AG09309 (cell line): ENCODE data around the gene DOLPP1.

Source experiments
- DNase-seq: peaks from one replicate; pipeline ENCODE4 v3.0.0-alpha.2; 2010; ENCODE audit warnings: low read depth
- H3K4me3 ChIP-seq: 2 replicates; pipeline ENCODE4 v1.5.1; 2011; ENCODE audit warnings: mild to moderate bottlenecking, low read depth, low read length, moderate library complexity; ENCODE audit not compliant: control insufficient read depth
- CTCF ChIP-seq: IDR thresholded peaks from 2 replicates; pipeline ENCODE4 v1.5.1; 2011; ENCODE audit warnings: mild to moderate bottlenecking, low read depth, low read length, inconsistent platforms; ENCODE audit not compliant: insufficient read depth, control insufficient read depth; ENCODE audit errors: missing control alignments

Gene DOLPP1

GRCh38 chr9:129053020-129053419 is 27.9 kb upstream of the DOLPP1 start:
- H3K4me3 ChIP-seq, result no peak overlapping the region
- DNase-seq, result no peak
- no peak for TF ChIP-seq CTCF

GRCh38 chr9:129054163-129054851 is 26.6 kb upstream of the DOLPP1 start:
- TF ChIP-seq CTCF, result no peak

GRCh38 chr9:129058965-129059795 is 21.7 kb upstream of the DOLPP1 start:
- TF ChIP-seq CTCF, result no peak
- no peak for DNase-seq
- H3K4me3 ChIP-seq, result no peak overlapping the region

More at GRCh38 chr9:129054163-129054851, 26.6 kb upstream of the DOLPP1 start:
- no peak for DNase-seq
- no peak overlapping the region for H3K4me3 ChIP-seq

GRCh38 chr9:129059796-129060785 is 20.8 kb upstream of the DOLPP1 start:
- no peak for DNase-seq
- no peak for TF ChIP-seq CTCF

GRCh38 chr9:129060991-129061390 is 19.9 kb upstream of the DOLPP1 start:
- TF ChIP-seq CTCF, result no peak
- DNase-seq, result no peak
- no peak overlapping the region for H3K4me3 ChIP-seq

More at GRCh38 chr9:129059796-129060785, 20.8 kb upstream of the DOLPP1 start:
- no peak overlapping the region for H3K4me3 ChIP-seq

GRCh38 chr9:129063061-129063460 is 17.9 kb upstream of the DOLPP1 start:
- no peak for TF ChIP-seq CTCF
- no peak for DNase-seq

More at GRCh38 chr9:129063061-129063460, 17.9 kb upstream of the DOLPP1 start:
- no peak overlapping the region for H3K4me3 ChIP-seq
